Activated CD4-positive, alpha-beta T cell treated with anti-CD3 and anti-CD28 coated beads, Interleukin-2, amount 50 U/mL, for 4 hours (primary cell): ENCODE measurements around the gene VPS37D.

ENCODE experiments used
- DNase-seq, 2 experiments: peaks; one replicate each; pipeline ENCODE4 v3.0.0-alpha.2; 2020

The VPS37D gene

DNA sequence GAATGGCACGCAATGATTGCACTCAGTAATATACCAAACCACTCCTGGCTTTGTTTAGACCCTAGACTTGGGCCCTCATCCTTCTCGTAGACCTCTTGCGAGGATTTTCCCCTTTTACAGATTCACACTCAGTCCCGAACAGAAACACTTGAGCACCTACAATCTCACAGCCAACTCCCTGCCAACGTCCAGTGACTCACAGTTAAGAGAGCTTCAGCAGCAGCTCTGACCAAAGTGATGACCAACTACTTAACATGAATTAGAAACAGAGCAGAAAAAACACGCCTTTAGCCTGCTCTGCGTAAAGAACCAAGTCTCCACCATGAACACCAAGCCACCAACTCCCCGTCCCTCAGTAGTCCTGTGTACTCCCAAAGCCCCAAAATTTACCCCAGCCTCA, 13.4 kb downstream of the VPS37D start:
- DNase-seq = no peak

DNA sequence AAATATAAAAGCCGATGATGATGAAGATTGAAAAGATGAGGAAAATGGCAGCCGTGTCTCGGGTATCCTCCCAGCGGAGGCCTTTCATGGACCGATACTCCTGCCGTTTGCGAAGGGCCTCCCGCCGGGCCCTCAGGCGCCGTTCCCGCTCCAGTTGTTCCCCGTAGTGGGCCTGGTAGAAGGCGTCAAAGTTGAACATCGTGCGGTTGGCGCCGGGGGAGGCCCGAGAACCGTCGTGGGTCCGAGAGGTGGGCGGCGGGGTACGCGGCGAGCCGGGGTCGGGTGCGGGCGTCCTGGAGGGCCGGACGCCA, 15.1 kb downstream of the VPS37D start:
- no peak for DNase-seq

DNA sequence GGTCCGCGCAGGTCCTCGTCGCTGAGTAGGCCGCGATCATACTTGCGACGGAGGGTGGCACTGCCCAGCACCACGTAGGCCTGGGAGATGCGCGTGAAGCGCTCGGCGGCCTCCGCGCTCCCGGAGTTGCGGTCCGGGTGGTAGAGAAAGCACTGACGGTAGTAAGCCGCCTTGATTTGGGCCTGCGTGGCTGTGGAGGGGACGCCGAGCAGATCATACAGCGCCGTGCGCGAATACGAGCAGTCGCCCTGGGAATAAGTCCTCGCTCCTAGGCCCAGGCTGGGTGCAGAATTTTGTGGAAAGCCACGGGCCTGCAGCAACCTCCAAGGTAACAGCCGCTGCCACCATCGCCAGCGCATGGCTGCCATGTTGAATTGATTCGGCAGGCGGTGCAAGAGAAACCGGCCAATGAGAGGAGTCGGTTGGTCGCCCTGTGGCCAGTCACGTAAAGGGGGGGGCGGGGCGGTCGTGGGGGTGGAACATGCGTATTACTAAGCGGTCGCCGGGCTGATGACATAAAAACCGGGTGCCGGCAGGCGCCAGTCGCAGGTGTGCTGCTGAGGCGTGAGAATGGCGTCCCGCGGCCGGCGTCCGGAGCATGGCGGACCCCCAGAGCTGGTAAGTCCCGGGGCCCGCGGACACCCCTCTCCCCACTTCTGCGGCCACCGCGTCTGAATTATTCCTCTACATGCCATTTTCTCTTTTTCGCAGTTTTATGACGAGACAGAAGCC, 15.6 kb downstream of the VPS37D start, which contains the start of the genes BUD23 and DNAJC30:
TSS of gene BUD23 (plus strand) at position 542 of the 732 bp plus-strand sequence. CDS start at position 571, 29 bp downstream.
TSS of gene DNAJC30 (minus strand) at position 398 of the 732 bp plus-strand sequence. CDS start at position 368, 30 bp downstream.
- peak; percentile 99 for DNase-seq

GRCh38 chr7:73683788-73684693, 16.4 kb downstream of the VPS37D start:
- peak in 1 of 2 experiments; percentile 21 for DNase-seq

- DNase-seq = no peak
Observed at GRCh38 chr7:73685311-73685710, 17.7 kb downstream of the VPS37D start.

- no peak for DNase-seq
Observed at GRCh38 chr7:73688288-73688687, 20.7 kb downstream of the VPS37D start.

GRCh38 chr7:73690646-73691045, 23.0 kb downstream of the VPS37D start:
- DNase-seq = no peak

DNA sequence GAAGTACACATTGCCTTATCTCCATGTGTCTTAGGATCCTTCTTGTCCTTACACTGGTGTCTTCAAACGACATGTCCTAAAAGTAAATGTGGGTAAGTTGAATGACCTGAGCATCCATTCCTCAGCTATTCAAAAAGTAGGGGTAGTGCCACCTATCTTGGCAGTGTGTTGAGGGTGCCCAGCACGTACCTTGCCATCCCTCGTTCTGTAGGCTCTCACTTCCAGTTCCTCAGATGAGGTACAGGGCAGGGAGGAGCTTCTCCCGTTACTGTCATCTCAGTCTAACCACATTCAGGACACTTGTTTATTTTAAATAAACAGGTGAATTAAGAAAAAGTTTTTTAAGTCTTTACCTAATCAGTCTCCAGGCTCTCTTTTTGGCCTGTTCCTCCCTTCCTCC, 28.7 kb downstream of the VPS37D start:
- no peak for DNase-seq

DNA sequence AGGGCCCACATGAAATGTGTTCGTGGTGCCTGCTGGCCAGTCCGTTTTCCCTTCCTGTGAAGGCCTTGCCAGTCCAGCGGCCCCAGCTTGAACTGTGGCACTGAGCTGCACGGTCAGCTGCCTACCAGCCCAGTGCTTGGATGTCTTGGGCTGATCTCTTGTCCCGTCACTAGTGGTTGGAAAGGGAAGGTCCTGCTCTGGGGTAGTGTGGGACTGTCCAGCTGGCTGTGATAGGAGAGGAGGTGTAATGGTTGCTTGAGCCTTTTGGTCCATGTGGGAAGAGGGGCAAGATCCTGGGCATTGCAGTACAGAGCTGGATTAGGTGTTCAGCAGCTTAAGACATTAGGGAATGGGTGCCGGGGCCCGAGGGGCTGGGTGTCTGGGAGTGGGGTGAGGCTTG, 30.8 kb downstream of the VPS37D start:
- no peak for DNase-seq

GRCh38 chr7:73699370-73700068, 31.9 kb downstream of the VPS37D start:
- DNase-seq = no peak

- no peak for DNase-seq
Observed at GRCh38 chr7:73700069-73700423, 32.4 kb downstream of the VPS37D start.

GRCh38 chr7:73700581-73701134, 33.0 kb downstream of the VPS37D start:
- no peak for DNase-seq

DNA sequence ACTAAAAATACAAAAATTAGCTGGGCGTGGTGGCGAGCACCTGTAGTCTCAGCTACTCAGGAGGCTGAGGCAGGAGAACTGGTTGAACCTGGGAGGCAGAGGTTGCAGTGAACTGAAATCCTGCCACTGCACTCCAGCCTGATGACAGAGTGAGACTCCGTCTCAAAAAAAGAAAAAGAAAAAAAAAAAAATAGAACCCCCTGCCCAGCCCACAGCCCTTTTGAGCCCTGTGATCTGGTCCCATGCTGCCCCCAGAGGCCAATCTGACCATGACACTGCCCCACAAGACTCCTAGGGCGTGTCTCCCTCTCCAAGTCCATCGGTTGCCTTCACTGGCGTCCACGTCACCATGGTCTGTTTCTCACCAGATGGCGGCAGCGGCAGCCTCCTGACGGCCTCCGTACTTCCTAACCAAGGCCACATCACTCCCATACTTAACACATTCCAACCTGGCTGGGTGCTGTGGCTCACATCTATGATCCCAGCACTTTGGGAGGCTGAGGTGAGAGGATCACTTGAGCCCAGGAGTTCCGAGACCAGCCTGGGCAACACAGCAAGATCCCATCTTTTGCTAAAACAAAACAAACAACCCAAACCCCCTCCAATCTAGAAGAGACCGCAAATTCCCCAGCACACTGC, 33.8 kb downstream of the VPS37D start:
- DNase-seq = no peak

GRCh38 chr7:73702226-73702625, 34.6 kb downstream of the VPS37D start:
- no peak for DNase-seq

GRCh38 chr7:73702665-73703064, 35.0 kb downstream of the VPS37D start:
- DNase-seq = no peak

DNA sequence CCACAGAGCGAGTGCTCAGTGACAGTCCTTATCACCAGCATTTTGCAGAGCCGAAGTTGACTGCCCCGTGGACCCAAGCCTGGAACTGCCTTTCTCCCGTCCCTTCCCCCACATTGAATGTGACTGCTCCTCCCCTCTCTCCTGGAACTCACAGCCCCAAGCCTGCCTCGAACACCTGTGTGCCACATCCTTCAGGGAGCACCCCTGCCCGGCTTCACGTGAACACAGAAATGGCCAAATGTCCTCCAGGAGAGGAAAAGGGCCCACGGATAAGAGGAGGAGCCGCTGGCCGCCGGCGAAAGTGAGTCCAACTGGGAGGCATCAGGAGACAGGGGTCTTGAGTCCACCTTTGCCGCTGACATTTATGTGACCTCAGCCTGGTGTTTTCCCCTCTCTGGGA, 35.6 kb downstream of the VPS37D start:
- no peak for DNase-seq

- DNase-seq = peak in 1 of 2 experiments; percentile 35
Observed at GRCh38 chr7:73703757-73704639, 36.4 kb downstream of the VPS37D start.

- DNase-seq = no peak
Observed at GRCh38 chr7:73704640-73705550, 37.3 kb downstream of the VPS37D start.

DNA sequence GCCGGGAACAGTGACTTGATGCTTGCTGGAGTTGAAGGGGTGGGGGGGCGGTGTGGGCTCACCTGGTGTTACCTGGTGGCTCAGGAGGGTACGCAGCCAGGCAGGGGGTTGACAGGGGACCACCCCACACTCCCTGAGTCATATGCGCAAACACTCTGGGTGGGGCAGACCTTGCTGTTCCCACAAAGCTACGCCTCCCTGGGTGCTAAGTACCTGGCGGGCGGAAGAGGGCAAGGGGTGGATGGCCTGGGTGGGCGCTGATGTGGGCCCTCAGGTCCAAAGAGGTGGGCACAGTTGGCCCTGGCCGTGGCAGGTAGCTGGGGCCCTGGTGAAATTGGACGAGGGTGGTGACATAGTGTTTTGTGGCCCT, 37.9 kb downstream of the VPS37D start:
- DNase-seq = no peak
